GM18909 (cell line): ENCODE results near the gene NOP56.

Experiments
- ATAC-seq: cut with Tn5 transposase; IDR thresholded peaks from one replicate; pipeline ENCODE4 v1.9.1; 2021; ENCODE audit warnings: mild to moderate bottlenecking; ENCODE audit not compliant: unreplicated experiment, poor library complexity

Gene NOP56

GRCh38 chr20:2651772-2652723 is at the start of gene NOP56:
NOP56 (plus strand) TSS chr20:2652632; CDS start chr20:2652661, 29 bp downstream.
- ATAC-seq = peak; percentile 87

- no peak for ATAC-seq
Measured at GRCh38 chr20:2602746-2603145, 49.7 kb upstream of the NOP56 start.

GRCh38 chr20:2603816-2604505 is 48.5 kb upstream of the NOP56 start:
- ATAC-seq = no peak

GRCh38 chr20:2604506-2604835 is 48.0 kb upstream of the NOP56 start:
- no peak for ATAC-seq

GRCh38 chr20:2606507-2607006 is 45.9 kb upstream of the NOP56 start:
- ATAC-seq = no peak

- no peak for ATAC-seq
Measured at GRCh38 chr20:2610326-2610725, 42.1 kb upstream of the NOP56 start.

GRCh38 chr20:2610941-2611720 is 41.3 kb upstream of the NOP56 start:
- no peak for ATAC-seq

- ATAC-seq = no peak
Measured at GRCh38 chr20:2612073-2612472, 40.4 kb upstream of the NOP56 start.

GRCh38 chr20:2616634-2617033 is 35.8 kb upstream of the NOP56 start:
- ATAC-seq = no peak

- no peak for ATAC-seq
Measured at GRCh38 chr20:2617099-2617714, 35.2 kb upstream of the NOP56 start.

- no peak for ATAC-seq
Measured at GRCh38 chr20:2618815-2619214, 33.6 kb upstream of the NOP56 start.

- no peak for ATAC-seq
Measured at GRCh38 chr20:2619337-2619736, 33.1 kb upstream of the NOP56 start.

GRCh38 chr20:2619961-2620595 is 32.4 kb upstream of the NOP56 start:
- ATAC-seq = no peak

- ATAC-seq = no peak
Measured at GRCh38 chr20:2624190-2624589, 28.2 kb upstream of the NOP56 start.

GRCh38 chr20:2625062-2625461 is 27.4 kb upstream of the NOP56 start:
- ATAC-seq = no peak

GRCh38 chr20:2626853-2627541 is 25.4 kb upstream of the NOP56 start:
- no peak for ATAC-seq

- no peak for ATAC-seq
Measured at GRCh38 chr20:2631228-2631627, 21.2 kb upstream of the NOP56 start.

GRCh38 chr20:2633381-2633780 is 19.1 kb upstream of the NOP56 start:
- ATAC-seq = no peak

- no peak for ATAC-seq
Measured at GRCh38 chr20:2637246-2637645, 15.2 kb upstream of the NOP56 start.
